GM21576 (cell line): ENCODE data around the gene ADAMTSL1.

Experiments
- ATAC-seq: cut with Tn5 transposase; IDR thresholded peaks from one replicate; pipeline ENCODE4 v1.9.1; 2021; ENCODE audit warnings: mild to moderate bottlenecking, moderate library complexity; ENCODE audit not compliant: unreplicated experiment

The ADAMTSL1 gene

DNA sequence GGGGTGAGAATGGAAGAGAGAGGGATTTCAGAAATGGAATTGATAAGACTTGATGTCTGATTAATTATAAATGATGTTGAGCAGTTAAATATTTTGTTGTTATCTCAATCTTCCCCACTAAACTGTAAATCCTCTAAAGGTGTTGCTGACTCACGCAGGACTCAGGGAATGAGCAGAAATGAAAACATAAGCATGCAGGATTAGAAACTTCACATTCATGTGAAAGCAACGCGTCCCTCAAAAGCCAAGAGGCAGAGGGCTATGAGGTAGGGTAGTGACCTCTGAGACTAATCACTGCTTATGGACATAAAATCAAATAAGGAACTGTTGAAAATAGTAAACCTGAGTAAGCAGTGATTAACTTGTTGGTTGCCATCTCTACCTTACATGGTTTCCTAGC is 21.1 kb downstream of the ADAMTSL1 start:
- no peak for ATAC-seq

DNA sequence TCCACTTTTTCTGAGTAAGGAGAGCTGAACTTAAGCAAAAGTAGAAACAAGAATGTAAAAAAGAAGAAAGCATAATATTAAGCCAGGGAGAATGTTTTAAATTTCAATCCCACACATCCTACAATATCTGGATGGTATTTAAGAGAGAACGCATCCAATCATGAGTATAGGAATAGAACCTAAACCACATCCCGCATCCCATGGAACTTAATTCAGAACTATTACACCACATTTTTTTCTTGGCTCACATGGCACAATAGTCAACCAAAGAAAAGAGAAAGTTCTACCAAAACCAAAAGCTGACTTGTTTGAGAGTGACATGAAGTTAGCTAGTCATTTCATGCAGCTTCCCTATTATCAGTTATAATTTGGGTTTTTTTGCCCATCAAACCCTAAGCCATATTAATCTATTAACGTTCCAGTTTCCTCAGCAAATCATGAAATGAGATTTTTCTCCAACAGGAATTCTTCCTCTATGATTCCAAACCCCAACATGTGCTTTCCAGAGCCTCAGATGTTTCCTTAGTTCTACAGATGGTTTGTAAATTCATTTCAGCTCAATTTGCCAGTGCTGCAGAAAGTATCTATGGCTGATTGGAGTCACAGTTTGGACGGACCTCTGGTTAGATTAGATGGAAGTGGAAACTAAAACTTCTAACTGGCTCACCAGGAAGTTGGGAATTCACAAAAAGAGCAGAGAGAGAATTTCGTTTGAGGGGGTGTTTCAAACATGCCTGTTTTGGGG is 22.5 kb downstream of the ADAMTSL1 start:
- ATAC-seq, result no peak

DNA sequence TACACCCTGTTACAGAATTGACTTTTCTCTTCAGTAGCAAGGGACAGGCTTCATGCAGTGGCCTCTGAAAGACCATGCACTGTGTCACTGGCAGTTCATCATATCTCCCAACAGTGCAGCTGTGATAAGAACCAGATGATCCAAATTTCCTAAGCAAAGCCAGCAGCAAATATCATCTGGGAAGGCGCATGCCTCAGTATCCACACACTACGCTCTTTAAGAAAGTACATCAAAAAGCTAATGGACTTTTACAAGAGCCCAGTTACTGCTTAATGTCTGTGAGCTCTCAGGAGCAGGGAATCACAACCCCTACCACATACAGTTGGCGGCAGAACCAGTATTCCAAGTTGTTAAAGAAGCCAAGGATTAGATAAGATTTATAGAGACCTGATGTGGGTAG is 25.1 kb downstream of the ADAMTSL1 start:
- ATAC-seq, result no peak

DNA sequence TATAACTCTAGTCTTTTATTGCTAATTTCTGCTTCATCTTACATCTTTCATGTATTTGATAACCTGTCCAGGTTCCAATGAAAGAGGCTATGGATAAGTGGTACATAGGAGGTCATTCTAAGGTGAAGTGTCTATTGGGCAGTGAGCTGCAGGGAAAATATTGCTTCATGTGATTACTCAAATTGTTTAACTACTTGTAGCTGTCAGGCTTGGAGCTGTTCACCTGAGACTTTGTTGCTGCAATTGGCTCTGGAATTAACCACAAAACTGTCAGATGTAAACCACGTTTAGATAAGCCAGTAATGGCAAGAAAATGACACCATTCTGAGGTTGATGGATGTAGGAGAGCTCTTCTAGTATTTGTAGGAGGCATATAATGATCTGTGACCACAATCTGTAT is 26.0 kb downstream of the ADAMTSL1 start:
- ATAC-seq, result no peak

DNA sequence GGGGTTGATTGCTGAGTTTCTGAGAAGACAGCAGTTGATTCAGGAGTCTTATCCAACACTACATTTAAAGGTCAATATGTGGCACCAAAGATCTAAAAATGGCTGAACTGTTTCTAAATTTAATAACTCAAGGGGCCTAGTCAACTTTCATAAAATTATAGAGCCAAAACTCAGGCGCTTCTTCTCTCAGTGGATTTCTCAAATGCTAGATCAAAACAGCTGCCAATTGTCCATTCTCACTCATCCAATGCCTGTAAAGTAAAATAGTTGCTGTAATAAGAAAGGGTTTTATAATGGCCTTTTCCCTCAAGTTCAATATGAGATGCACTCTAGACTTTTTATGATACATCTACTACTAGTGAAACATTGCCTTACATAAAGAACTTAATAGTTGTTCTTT is 26.5 kb downstream of the ADAMTSL1 start:
- ATAC-seq, result no peak

DNA sequence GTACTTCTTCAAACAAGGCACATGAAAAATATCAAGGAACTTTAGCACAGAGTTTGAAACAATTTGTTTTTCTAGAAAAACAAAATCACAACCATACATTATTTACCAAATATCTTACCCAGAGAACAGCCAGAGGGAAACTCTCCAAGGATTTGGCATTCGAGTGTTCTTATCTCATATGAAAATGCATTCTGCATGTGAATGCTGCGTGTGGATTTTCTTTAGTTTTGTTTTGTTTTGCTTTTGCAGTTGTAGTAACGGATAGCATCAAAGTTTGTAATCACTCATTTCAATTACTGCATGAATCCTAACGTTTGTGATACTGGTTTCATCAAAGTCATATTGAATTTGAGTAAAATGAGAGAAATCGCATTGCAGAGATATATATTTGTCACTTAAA is 28.0 kb downstream of the ADAMTSL1 start:
- no peak for ATAC-seq

DNA sequence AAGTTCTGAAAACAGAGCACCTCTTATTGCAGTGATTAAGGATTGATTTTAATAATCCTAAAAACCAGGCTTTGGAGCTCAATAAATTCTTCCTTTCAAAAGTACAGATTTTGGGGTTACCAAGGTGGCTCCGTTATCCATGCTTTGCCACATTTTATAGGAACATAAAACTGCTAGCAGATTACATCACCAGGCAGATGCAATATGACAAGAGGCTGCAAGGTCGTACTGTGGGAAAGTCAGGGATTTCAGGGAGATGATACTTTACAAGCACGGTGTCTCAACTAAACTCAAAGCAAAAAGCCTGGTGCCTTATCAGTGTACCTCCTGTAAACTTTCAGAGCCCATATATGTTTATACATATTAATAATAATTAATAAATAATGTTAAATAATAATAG is 28.6 kb downstream of the ADAMTSL1 start:
- ATAC-seq, result no peak

DNA sequence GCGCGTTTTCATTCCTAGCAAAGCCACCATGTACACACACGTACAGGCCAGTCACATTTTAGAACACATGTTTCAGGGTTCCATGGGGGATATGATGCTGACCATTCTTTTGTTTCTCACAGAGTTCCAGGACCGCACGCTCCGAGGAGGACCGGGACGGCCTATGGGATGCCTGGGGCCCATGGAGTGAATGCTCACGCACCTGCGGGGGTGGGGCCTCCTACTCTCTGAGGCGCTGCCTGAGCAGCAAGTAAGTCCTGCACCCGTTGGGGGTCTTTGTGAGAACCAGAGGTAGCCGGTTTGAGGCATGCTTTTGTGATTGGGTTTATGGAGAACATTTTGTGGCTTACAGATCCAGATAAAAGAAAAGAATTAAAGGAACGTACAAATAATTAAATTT is 30.8 kb downstream of the ADAMTSL1 start:
- ATAC-seq, result no peak

DNA sequence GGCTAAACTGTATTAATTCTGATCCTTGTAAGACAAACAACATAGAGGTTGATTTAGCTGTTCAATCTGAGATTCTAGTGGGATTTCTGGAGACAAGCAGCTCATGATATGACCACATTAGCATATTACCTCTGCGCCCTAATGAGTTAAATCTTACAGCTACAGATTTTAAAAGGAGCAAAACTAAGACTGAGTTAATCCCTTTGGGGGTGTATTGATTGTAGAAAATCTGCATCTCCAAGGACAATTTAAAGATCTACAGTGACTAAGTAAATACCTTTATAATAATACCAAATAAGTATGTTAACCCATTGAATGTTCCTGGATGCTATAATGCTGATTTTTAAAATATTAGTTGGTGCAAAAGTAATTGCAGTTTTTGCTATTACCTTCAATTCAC is 33.2 kb downstream of the ADAMTSL1 start:
- no peak for ATAC-seq

DNA sequence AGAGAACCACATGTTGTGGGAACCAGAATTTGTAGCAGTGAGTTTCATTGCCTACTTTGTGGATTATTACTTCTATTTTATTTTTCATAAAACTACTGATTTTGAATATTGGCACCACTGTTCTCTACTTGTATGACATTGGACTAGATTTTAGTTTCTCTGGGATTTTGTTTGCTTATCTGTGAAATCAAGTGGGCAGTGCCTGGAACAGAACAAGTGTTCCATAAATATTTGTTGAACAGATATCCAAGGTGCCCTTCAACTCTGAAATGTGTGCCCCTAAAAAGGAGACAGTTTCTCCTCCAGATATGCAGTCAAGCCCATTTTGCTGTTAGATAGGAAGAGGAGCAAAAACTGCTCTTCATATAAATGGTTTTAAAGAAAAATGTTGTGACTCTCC is 42.6 kb downstream of the ADAMTSL1 start:
- ATAC-seq, result no peak

DNA sequence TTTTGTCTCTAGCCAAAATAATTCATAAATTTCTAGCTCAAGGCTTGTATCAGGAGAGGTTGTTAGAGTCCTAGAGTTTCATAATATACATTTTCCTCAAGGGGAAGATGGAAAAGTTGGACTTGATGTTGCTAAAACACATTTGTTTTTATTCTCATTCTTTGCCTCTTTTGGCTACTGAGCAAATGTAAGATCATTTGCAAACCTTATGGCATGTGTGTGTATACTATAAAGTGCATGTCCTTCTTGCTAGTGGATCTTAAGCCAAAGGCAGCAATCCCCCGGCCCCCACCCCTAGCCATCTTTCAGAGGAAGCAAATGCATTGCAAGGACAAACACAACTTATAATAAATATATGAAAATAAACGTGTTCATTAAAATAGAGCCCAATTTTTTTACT is 43.0 kb downstream of the ADAMTSL1 start:
- ATAC-seq, result no peak

DNA sequence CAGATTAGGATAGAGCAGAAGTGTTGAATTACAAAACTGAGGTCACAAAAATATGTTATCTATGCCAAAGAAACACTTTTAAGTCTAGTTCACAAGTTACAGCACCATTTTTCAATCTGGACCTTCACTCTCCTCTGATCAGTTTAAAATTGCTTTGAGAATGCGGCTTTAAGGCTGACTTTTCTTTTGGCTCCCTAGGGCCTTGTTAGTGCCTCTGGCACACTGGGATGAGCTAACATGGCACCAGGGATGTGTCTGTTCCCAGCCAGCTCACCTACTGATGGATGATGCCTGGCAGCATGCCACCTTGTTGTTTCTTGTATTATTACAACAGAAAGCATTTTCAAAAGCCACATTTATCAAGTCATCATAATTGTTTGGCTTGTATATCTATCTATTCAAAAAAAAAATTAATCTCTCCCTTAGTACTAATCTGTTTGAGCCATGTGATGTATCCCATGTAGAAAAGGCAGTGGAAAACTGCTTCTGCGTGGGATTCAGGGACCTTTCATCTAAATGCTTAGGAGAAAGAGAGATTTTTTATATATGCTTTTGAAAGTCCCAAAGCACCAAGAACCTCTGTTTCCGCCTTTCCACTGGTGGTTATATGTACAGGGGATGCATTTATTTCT is 46.6 kb downstream of the ADAMTSL1 start:
- no peak for ATAC-seq

DNA sequence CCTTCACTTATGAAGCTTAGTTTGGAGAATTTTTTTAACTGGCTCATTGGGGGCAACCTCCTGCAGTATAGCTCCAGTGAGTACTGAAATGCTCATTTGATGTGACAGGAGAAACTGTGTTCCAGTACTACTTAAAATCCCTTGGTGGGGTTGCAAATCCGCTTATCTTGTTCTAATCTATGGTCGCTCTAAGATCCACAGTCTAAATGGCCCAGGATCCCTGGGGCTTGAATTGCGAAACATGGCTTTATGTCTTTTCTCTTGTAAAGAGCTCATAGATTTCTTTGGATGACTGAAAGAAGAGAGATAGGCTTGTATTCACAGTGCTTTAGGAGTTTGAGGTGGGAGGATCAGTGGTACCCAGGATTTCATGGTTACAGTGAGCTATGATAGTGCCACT is 52.7 kb downstream of the ADAMTSL1 start:
- ATAC-seq, result no peak

DNA sequence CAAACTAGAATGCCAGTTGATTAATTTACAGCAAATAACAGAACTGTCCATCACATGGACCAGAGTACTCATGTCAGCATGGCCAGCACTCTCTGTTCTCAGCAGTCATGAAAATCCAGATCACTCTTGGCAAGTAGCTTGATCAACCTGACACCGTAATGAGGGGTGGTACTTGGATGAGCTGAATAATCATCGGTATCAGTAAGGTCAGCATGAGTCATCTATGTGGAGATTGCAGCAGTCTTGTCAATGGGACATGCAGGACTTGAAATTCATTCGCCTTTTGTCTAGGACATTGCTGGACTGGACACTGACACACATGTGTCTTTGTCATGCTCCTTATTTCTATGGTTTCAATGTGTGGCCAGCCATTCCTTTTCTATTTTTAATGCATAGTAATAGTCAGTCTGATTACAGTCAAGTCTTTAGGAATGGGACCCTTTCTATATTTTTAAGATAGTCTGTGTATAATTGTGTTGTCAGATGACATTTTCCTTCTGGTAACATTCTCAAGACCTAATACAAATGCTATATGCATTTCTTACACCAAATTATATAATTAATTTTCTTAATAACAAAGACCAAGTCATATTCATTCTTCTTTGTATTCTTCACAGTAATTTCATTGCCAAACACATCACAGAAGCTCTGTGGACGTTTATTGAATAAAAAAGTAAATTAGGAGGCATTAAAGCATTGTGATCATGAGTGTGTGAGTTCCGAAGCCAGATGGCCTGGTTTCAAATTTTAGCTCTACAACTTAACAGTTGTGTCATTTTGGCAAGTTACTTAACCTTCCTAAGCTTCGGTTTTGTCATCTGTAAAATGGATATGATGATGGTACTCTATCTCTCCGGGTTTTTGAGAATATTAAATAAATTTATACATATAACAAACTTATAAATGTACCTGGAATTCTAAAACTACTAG is 57.4 kb downstream of the ADAMTSL1 start:
- ATAC-seq, result no peak

DNA sequence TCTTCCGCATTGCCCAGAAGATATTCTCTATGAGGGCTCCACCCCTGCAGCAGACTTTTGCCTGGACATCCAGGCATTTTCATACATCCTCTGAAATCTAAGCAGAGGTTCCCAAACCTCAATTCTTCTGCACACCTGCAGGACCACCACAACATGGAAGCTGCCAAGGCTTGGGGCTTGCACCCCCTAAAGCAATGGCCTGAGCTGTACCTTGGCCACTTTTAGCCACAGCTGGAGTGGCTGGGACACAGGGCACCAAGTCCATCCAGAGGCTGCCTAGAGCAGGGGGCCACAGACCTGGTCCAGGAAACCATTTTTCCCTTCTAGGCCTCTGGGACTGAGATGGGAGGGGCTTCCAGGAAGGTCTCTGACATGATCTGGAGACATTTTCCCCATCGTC is 60.7 kb downstream of the ADAMTSL1 start:
- no peak for ATAC-seq

DNA sequence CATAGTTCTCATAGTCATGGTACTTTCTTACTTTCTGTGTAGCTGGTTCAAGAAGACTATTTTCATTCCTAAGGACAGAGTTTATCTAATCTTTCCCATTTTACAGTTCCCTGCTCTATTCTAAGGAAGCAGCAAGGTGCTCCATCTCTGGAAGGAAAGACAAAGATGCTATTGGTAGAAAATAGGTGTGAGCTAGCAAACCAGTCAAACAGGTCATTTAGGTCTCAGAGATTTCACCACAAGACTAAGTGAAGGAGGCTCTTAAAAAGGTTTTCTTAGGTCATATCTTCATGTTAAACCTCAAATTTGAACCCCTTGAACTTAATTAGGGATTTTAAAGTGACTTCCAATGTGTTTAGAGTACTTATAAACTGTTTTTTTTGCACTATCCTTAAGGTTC is 62.6 kb downstream of the ADAMTSL1 start:
- no peak for ATAC-seq

DNA sequence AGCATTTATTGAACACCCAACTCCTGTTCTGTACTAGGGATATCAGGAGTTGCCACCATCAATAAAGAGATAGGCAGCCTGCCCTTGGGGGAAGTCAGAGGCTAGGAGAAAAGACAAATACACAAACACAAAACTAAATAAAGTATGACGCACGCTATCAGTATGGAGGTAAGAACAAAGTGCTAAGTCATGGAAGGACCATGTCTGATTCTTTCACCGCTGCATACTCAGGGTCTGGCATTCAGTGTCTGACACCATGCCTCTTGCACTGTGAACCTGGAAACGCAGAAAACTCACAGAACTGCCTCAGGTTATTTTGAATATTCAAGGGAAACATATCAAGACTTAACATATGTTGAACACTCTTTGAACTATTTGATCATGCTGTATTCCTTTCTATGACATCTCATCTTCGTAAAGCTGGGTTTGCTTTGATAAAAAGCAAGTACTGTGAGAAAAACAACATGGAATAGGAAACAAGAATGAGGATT is 65.3 kb downstream of the ADAMTSL1 start:
- no peak for ATAC-seq

DNA sequence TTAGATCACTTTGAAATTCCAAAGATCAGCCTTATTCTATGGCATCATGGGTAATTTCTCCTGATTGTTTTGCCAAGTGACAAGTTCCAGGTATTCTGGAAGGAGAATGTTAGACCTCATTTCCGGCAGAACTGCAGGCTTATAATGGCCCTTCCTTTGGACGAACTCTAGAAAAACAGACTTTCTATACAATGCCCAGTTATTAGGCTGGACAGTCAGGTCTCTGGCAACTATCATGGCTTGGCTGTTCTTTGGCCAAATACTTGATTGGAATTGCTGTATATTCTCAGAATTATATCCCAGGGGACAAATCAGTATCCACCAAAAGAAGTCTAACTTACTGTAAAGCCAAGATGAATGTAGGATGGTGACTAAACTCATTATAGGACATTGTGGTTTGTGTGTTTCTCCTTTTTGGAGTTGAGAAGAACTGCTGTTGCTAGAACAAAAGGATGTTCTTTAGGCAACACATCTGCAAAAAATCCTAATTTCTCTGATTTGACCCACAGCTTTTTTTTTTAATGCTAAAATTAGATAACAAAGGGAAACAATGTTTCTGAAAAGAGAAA is 69.0 kb downstream of the ADAMTSL1 start:
- no peak for ATAC-seq

DNA sequence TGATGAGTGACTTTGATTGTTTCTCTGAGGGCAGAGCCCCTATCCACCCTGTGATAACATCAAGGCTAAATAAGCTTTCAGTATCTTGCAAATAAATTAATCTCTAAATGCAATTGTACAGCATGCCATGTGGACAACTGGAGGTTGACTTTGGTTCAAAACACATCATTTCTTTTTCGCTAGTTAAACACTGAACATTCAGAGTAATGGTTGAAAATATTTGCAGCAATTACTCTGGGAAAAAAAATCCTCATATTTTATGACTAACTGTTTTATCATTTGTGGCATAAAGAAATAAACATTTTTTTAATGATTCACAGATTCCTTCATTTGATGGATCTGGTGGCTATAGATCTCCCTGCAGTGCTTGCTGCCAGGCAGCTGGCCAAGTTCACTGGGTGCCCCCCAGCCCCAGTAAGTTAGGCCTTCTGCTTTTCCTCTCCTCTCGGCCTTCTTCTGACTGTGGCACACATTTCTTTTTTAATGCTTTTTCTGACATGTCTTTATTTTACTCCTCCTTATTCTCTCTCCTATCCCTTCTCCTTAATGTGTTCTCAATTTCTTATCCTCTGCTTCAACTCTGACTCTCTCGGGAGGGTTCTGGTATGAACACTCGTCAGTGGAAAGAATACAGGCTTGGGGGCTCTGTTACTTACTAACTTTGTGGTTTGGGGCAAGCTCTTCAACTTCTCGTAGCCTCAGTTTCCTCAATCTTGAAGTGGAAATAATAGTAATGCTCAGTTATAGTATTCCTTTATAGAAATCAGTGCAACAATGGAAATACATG is 69.6 kb downstream of the ADAMTSL1 start:
- ATAC-seq, result no peak

DNA sequence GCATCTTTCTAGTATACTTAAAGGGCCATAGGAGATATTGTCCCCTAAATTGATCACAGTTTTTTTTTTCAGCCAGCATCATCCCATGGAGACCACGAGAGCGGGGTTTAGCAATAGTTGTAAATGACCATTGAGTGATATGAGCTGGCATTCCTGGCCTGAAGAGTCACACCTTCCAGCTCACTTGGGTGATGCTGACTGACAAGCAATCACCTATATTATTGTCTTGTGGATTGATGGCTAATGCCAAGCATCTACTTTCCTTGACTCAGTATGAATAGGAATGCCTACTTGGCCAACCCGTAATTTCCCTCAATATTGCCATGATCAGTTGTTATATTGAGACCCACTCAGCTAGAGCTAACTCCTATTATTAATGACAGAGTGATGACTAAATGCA is 70.5 kb downstream of the ADAMTSL1 start:
- ATAC-seq, result no peak
